ENCODE data around the gene MINDY4. TPM values are rescaled to one million over a fixed set of nuclear protein-coding genes. Genes with fewer than 3 reads are reported as not detected.
A peak's percentile ranks its signal among the peaks of the same experiment; 100 is the strongest.

Gene MINDY4
- total RNA-seq, 2 experiments from 2014 or later, result 0.36 to 0.60 TPM

- H3K4me1 Mint-ChIP-seq (ENCODE audit: low read depth), result no peaks in the 10 kb centered on the region
- no peak overlapping the region for H3K27ac Mint-ChIP-seq
- POLR2A ChIA-PET, result no interaction called here
- peaks cover 4% of the 10 kb centered on the region for H3K27me3 Mint-ChIP-seq
- H3K27me3 ChIP-seq (ENCODE audit: control insufficient read depth in 1 of 2, insufficient read depth in 2 of 2, low read length in 2 of 2), result no peaks in the 10 kb centered on the region
- H3K4me1 ChIP-seq (ENCODE audit: insufficient read depth, low read length), result no peaks in the 10 kb centered on the region
- no peak overlapping the region for H3K27ac ChIP-seq (ENCODE audit: low read depth in 1 of 2, low read length in 2 of 2)
- CTCF ChIA-PET, result interaction anchor here (2.1 kb wide), 1 partner anchor 8 kb away, joined by 6 read pairs; no protein-coding TSS in a partner anchor
- H3K36me3 Mint-ChIP-seq (ENCODE audit: low read depth), result no peaks in the 10 kb centered on the region
- DNase-seq, result no peak
- no peak overlapping the region for H3K4me3 Mint-ChIP-seq
- ATAC-seq (ENCODE audit: poor library complexity), result no peak
- no peaks in the 10 kb centered on the region for H3K36me3 ChIP-seq (ENCODE audit: insufficient read depth, low read length)
- H3K9me3 ChIP-seq (ENCODE audit: control insufficient read depth in 1 of 2, insufficient read depth in 1 of 2, low read length in 2 of 2), result peaks cover 6 to 15% of the 10 kb centered on the region in 2 experiments
- TF ChIP-seq CTCF (IDR thresholded peaks at IDR 0.05), result no peak
- no peaks in the 10 kb centered on the region for H3K9me3 Mint-ChIP-seq
- intact Hi-C loops (cut with DNase I, micrococcal nuclease), result no loop called here
- H3K4me3 ChIP-seq (ENCODE audit: low read length), result no peak overlapping the region
Measured at GRCh38 chr7:30930621-30931020, 159.4 kb downstream of the MINDY4 start.

- Histone ChIP-seq H3K4me1 (ENCODE audit: insufficient read depth, low read length) (no peaks in the 10 kb centered on the region), H3K27ac (ENCODE audit: low read depth in 1 of 2, low read length in 2 of 2) (no peak overlapping the region), H3K4me3 (ENCODE audit: low read length) (no peak overlapping the region), H3K27me3 (ENCODE audit: control insufficient read depth in 1 of 2, insufficient read depth in 2 of 2, low read length in 2 of 2) (no peaks in the 10 kb centered on the region), H3K9me3 (ENCODE audit: control insufficient read depth in 1 of 2, insufficient read depth in 1 of 2, low read length in 2 of 2) (peaks cover 6 to 15% of the 10 kb centered on the region in 2 experiments), H3K36me3 (ENCODE audit: insufficient read depth, low read length) (no peaks in the 10 kb centered on the region)
- Mint-ChIP-seq H3K4me1 (ENCODE audit: low read depth) (no peaks in the 10 kb centered on the region), H3K27ac (no peak overlapping the region), H3K27me3 (peaks cover 4% of the 10 kb centered on the region), H3K36me3 (ENCODE audit: low read depth) (no peaks in the 10 kb centered on the region), H3K4me3 (no peak overlapping the region), H3K9me3 (no peaks in the 10 kb centered on the region)
- ATAC-seq (ENCODE audit: poor library complexity) (no peak), DNase-seq (no peak)
- intact Hi-C loops (cut with DNase I, micrococcal nuclease), result no loop called here
- POLR2A ChIA-PET, result no interaction called here
- CTCF ChIA-PET, result no interaction called here
- TF ChIP-seq CTCF (IDR thresholded peaks at IDR 0.05), result no peak
Measured at GRCh38 chr7:30931161-30931928, 160.1 kb downstream of the MINDY4 start.

- no peaks in the 10 kb centered on the region for H3K36me3 ChIP-seq (ENCODE audit: insufficient read depth, low read length)
- DNase-seq (peak in 1 of 14 experiments; percentile 24), ATAC-seq (ENCODE audit: poor library complexity) (no peak)
- H3K27ac Mint-ChIP-seq, result no peak overlapping the region
- no peaks in the 10 kb centered on the region for H3K27me3 ChIP-seq (ENCODE audit: control insufficient read depth in 1 of 2, insufficient read depth in 2 of 2, low read length in 2 of 2)
- no peak overlapping the region for H3K4me3 ChIP-seq (ENCODE audit: low read length)
- H3K4me1 Mint-ChIP-seq (ENCODE audit: low read depth), result no peaks in the 10 kb centered on the region
- CTCF ChIA-PET, result no interaction called here
- no peaks in the 10 kb centered on the region for H3K4me1 ChIP-seq (ENCODE audit: insufficient read depth, low read length)
- H3K4me3 Mint-ChIP-seq, result no peak overlapping the region
- H3K27me3 Mint-ChIP-seq, result peaks cover 4% of the 10 kb centered on the region
- intact Hi-C loops (cut with DNase I, micrococcal nuclease), result no loop called here
- H3K36me3 Mint-ChIP-seq (ENCODE audit: low read depth), result no peaks in the 10 kb centered on the region
- no peaks in the 10 kb centered on the region for H3K9me3 Mint-ChIP-seq
- POLR2A ChIA-PET, result no interaction called here
- peaks cover 3 to 11% of the 10 kb centered on the region in 2 experiments for H3K9me3 ChIP-seq (ENCODE audit: control insufficient read depth in 1 of 2, insufficient read depth in 1 of 2, low read length in 2 of 2)
- no peak for TF ChIP-seq CTCF (IDR thresholded peaks at IDR 0.05)
- no peak overlapping the region for H3K27ac ChIP-seq (ENCODE audit: low read depth in 1 of 2, low read length in 2 of 2)
Measured at GRCh38 chr7:30931929-30932540, 160.8 kb downstream of the MINDY4 start.

Data from CD4-positive, alpha-beta T cell (primary cell).